HG02610 (cell line): ENCODE results near the gene RSRC1.
"Not testable (repeated sequence)": the region's sequence is repeated elsewhere in the genome, so short reads cannot be mapped to it uniquely, and the experiment has no call there.

ENCODE experiments used
- ATAC-seq: cut with Tn5 transposase; IDR thresholded peaks from one replicate; pipeline ENCODE4 v1.9.1; 2021; ENCODE audit warnings: mild to moderate bottlenecking, moderate library complexity; ENCODE audit not compliant: unreplicated experiment

The RSRC1 gene

DNA sequence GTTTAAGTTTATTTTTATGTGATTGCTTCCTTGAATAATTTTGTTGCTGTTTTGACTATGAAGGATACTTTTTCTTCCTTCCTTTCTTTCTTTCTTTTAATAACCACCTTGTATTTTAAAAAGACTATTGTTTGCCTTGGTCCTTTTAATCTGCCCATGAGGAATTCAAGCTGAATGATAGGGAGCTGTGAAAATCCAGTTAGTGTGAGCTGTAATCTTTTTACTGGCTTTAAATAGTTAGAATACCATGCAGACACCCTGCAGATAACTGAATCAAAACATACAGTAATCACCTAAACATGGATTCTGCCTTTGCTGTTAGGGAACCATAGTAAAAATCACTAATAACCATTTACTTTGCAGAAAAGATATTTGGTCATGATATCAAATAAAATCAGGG is 110.7 kb downstream of the RSRC1 start:
- no peak for ATAC-seq

DNA sequence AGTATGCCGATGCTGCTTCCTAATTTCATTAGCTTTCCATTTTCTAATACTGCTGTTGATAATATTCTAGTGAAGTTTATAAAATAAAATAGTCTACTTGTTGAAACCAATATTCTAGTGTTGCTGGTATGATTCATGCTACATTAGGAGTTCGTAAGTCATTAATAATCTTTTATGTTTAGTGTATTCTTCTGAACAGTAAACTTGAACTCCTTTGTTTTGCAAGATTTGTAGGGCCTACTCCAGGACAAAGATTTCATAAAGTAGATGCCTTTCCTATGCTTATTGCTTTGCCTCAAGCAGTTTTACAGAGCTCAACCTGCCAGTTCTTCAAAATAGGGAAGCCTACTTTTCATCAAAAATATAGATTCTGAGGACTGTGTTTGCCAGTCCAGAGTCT is 111.5 kb downstream of the RSRC1 start:
- no peak for ATAC-seq

DNA sequence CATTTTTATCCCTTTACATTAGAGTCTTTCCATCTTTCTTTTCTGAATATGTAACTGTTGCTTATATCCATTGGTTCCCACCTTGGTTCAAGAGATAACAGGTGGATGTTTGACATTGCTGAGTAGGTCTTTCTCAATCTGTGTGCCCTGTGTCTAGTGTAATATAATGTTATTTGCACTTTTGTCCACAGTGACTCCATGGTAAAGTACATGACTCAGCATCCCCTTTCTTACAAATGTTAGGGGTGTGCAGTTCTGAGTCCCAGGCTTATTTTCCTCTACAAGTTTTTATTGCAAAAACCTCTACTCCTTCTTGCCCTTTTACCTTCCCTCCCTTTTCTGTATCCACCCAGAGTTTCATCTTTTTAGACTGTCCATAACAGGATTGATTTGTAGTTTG is 116.5 kb downstream of the RSRC1 start:
- no peak for ATAC-seq

GRCh38 chr3:158228942-158229341 is 119.1 kb downstream of the RSRC1 start:
- not testable (repeated sequence) for ATAC-seq

- ATAC-seq = no peak
These were observed 123.9 kb downstream of the RSRC1 start for GRCh38 chr3:158233791-158234190.

DNA sequence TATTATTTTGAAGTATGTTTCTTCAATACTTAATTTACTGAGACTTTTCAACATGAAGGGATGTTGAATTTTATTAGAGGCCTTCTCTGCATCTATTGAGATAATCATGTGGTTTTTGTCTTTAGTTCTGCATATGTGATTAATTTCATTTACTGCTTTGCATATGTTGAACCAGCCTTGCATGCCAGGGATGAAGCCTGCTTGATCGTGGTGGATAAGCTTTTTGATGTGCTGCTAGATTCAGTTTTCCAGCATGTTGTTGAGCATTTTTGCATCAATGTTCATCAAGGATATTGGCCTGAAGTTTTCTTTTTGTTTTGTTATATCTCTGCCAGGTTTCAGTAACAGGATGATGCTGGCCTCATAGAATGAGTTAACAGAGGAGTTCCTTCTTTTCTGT is 134.4 kb downstream of the RSRC1 start:
- no peak for ATAC-seq

DNA sequence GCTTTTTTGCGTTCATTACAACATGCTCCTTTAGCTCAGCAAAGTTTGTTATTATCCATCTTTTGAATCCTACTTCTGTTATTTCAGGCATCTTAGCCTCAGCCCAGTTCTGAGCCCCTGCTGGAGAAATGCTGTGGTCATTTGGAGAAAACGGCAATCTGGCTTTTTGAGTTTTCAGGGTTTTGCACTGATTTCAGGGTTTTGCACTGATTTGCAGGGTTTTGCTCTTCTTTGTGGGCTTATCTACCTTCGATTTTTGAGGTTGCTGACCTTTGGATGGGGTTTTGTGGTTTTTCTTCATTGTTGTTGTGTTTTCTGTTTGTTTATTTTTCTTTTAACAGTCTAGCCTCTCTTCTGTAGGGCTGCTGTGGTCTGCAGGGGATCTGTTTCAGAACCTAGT is 137.4 kb downstream of the RSRC1 start:
- no peak for ATAC-seq

DNA sequence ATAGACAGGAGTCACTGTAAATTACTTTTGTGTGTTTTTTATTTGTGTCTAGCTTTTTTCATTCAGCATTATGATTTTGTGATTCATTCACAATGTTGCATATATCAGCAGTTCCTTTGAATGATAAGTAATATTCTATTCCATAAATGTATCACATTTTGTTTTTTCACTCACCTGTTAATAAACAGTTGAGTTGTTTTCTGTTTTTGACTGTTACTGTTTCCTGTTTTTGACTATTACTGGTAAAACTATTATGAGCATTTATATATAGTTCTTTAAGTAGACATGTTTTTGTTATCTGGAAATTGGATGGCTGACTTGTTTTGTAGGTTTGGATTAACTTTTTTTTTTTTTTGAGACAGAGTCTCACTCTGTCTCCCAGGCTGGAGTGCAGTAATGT is 138.4 kb downstream of the RSRC1 start:
- peak; percentile 64 for ATAC-seq

- ATAC-seq = peak; percentile 50
These were observed 139.3 kb downstream of the RSRC1 start for GRCh38 chr3:158249183-158249582.

DNA sequence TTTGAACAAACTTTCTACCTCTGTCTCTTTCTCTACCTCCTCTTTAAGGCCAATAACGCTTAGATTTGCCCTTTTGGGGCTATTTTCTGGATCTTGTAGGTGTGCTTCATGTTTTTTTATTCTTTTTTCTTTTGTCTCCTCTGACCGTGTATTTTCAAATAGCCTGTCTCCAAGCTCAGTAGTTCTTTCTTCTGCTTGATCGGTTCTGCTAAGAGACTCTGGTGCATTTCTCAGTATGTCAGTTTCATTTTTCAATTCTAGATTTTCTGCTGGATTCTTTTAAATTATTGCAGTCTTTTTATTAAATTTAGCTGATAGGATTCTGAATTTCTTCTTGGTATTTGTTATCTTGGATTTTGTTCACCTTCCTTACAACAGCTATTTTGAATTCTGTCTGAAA is 148.7 kb downstream of the RSRC1 start:
- ATAC-seq = no peak

GRCh38 chr3:158260392-158260791 is 150.5 kb downstream of the RSRC1 start:
- no peak for ATAC-seq

DNA sequence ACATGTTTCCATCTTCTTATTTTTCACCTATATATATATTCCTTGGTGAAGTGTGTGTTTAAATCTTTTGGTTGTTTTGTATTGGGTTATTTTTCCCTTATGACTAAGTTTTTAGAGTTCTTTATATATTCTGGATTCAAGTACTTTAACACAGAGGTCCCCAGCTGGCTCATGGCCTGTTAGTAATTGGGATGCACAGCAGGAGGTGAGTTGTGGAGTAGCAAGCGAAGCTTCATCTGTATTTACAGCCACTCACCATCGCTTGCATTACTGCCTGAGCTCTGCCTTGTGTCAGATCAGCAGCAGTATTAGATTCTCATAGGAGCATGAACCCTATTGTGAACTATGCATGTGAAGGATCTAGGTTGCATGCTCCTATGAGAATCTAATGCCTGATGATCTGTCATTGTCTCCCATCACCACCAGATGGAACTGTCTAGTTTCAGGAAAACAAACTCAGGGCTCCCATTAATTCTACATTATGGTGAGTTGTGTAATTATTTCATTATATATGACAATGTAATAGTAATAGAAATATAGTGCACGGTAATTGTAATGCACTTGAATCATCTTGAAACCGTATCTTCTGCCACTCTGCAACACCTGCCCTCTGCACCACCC is 151.6 kb downstream of the RSRC1 start:
- ATAC-seq = no peak

DNA sequence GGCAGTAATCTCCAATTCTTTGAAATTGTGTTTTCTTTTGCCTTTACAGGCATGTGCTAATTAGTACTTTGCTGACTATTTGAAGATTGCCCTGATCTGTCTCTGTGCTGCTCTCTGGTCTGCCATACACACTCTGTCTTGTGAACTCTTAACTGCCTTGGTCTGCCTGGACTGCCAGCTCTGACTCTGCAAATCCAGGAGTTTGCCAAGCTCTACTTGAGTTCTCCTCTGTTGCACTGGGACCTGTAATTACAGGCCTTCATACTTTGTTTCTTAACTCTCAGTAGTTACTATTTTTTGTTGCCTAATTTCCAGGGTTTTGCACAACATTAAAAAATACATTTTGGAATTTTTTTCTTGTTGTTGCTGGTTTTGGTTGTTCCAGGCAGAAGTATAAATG is 155.0 kb downstream of the RSRC1 start:
- ATAC-seq = no peak

GRCh38 chr3:158267015-158267414 is 157.1 kb downstream of the RSRC1 start:
- no peak for ATAC-seq

GRCh38 chr3:158269942-158270341 is 160.1 kb downstream of the RSRC1 start:
- no peak for ATAC-seq

DNA sequence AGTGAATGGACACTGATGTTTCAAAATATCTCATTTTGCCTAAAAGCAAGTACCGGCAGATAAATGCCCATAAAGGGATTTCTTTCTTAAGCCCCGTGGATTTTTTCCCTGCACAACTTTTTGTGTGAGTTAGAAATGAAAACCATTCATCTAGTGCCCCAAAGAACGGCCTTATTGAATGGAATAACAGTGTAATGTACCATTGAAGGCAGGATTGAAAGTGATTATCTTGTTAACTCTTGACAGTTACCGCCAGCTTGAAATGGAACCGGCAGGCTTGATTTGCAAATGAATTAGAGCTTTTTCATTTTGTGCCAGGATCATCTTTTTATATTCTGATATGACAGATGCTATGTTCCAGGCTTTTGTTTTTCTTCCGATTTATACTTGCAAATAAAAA is 162.2 kb downstream of the RSRC1 start:
- ATAC-seq = no peak

GRCh38 chr3:158273656-158274055 is 163.8 kb downstream of the RSRC1 start:
- ATAC-seq = no peak

DNA sequence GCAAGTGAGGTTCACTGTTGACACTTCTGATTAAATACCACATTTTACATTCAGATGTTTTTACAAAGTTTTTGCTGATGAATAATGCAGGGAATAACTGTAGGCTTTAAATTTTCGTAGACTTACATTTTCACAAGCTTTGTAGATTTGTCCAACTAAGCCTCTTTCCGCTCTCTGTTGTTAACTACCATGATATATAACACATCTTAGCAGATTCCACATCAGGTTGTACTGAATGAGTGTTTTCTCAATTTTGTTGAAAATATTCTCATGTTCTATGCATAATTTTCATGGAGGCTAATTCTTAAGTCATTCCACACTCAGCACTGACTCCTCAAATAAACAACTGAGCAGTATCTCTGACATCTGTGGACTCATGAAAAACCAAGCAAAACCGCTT is 168.3 kb downstream of the RSRC1 start:
- ATAC-seq = no peak

GRCh38 chr3:158279609-158280008 is 169.7 kb downstream of the RSRC1 start:
- ATAC-seq = no peak

DNA sequence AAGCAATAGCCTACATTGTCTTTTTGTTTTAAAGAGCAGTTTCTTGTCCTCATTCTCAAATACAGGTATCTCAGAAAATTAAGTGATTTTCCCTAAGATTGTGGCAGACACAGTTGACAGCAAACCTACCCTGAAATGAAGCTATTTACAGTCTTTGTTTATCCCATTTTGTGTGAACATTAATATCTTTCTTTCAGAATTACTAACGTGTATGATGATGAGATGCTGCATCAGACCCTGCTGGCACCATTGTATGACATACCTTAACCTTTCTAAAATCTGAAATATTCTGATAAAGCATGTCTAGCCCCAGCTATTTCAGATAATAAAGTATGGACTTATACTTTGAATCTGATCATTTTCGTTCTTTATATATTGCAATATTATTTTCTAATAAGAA is 185.9 kb downstream of the RSRC1 start:
- no peak for ATAC-seq

- no peak for ATAC-seq
These were observed 188.1 kb downstream of the RSRC1 start for GRCh38 chr3:158297940-158298339.

GRCh38 chr3:158308236-158308928 is 198.5 kb downstream of the RSRC1 start:
- ATAC-seq = no peak
